ENCODE measurements around the gene HCN4.
"Not testable (repeated sequence)": the region's sequence is repeated elsewhere in the genome, so short reads cannot be mapped to it uniquely, and the experiment has no call there.

Gene HCN4

GRCh38 chr15:73323956-73324355 is 44.8 kb downstream of the HCN4 start:
- no peak for DNase-seq

DNA sequence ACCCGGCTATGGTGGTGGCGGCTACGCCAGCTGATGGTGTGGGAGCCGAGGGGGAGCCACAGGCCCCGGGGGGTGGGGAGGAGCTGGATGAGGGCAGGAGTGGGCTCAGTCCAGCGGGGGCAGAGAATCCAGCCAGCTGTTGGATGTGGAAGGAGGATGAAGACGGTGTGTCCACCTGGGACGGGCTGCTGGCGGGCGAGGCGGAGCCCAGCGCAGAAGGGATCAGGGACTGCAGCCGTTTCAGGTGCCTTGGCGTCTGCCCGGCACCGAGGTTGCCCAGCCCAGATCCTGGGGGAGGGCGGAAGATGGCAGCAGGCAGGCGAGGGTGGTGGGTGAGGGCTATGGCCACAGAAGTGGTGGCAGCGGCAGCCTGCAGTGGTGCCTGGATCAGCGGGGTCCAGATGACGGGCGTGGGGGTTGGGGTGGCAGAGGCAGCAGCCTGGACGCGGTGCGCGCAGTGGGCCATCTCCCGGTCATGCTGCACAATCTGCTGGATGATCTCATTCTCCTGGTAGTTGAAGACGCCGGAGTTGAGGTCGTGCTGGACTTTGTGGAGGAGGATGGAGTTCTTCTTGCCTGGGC is 45.3 kb downstream of the HCN4 start:
- DNase-seq, result no peak

- DNase-seq, result no peak
These were observed 45.9 kb downstream of the HCN4 start for GRCh38 chr15:73322665-73323373.

GRCh38 chr15:73321496-73322450 is 47.0 kb downstream of the HCN4 start:
- DNase-seq, result no peak

- no peak for DNase-seq
These were observed 48.1 kb downstream of the HCN4 start for GRCh38 chr15:73320619-73321180.

GRCh38 chr15:73319460-73320245 is 49.1 kb downstream of the HCN4 start:
- DNase-seq, result no peak

- DNase-seq, result no peak
These were observed 50.1 kb downstream of the HCN4 start for GRCh38 chr15:73318463-73319351.

- DNase-seq, result no peak
These were observed 50.9 kb downstream of the HCN4 start for GRCh38 chr15:73317651-73318462.

DNA sequence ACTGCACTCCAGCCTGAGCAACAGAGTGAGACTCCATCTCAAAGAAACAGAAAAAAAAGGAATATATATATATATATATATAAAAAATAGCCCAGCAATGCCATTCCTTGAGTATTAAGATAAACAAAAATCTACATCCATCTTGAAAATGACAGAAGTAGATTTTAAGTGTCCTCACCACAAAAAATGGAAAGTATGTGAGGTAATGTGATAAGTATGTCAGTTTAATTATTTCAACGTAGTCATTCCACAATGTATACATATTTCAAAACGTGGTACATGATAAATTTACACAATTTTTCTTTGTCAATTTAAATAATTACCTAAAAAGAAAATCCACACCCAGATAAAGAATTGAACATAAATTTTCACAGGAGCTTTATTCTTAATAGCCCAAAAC is 54.9 kb downstream of the HCN4 start:
- no peak for DNase-seq

GRCh38 chr15:73308305-73308704 is 60.5 kb downstream of the HCN4 start:
- no peak for DNase-seq

DNA sequence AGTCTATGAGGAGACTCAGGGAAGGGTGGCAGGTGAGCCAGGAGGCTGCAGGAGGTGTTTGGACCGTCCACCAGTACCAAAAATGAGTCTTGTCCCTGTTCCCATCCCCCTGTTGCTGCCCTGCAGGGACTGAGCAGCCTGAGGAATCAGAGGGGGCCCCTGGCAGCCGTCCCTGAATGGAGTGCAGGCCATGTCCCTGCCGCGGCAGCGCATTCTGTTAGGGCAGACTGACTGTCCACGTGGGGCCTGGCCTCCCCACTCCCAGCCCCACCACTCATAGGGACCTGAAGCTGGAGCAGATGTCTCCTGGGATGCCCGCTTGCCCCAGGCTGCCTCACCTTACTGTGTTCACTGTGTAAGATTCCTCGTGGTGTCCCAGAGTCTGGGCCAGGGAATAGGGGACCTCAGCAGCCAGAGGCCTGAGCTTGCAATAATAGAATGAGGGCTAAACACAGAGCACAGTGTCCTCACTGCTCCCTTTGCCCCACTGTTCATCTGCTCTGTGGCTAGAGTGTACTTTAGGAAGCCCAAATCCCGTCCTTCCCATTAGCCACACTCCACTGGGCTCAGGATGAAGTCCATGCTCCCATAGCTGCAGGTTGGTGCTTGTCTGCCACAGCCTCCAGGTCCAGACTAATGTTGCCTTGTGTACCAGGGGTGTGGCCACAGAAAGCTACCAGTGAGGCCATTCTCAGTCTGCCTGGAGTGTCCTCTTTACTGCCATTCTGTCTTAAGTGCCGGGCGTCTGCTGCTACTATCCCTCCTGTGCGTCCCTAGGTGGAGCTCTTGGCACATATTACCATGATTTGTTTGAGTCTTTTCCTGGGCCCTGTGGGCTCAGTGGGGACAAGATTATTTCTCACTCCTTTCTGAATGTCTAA is 63.2 kb downstream of the HCN4 start:
- DNase-seq, result no peak

DNA sequence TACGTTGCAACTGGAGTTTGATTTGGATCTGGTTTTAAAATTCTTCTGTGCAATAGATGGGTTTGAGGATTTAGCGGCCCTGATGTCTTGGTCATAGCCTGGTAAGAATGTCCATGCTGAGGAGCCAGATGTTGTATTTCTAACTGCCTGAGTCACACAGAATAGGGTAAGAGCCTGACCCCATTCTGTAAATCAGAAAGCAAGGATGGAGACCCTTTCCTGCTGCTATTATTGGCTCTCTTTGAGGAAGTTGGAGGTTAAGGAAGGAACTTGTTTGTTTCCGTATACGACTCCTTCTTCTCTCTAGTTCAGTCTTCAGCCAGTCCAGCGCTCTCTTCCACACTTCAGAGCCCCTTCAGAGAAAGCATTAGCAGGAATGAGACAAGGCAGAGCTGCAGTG is 65.1 kb downstream of the HCN4 start:
- DNase-seq, result no peak

DNA sequence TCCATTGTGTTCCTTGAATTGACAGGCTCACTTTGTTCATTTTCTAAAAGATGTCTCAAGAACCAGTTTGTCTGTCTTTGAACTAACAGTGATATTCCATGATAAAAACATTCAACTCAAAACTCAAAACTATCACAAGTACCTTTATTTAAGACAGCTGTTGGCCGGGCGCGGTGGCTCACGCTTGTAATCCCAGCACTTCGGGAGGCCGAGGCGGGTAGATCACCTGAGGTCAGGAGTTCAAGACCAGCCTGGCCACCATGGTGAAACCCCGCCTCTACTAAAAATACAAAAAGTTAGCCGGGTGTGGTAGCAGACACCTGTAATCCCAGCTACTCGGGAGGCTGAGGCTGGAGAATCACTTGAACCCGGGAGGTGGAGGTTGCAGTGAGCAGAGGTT is 68.5 kb downstream of the HCN4 start:
- not testable (repeated sequence) for DNase-seq

DNA sequence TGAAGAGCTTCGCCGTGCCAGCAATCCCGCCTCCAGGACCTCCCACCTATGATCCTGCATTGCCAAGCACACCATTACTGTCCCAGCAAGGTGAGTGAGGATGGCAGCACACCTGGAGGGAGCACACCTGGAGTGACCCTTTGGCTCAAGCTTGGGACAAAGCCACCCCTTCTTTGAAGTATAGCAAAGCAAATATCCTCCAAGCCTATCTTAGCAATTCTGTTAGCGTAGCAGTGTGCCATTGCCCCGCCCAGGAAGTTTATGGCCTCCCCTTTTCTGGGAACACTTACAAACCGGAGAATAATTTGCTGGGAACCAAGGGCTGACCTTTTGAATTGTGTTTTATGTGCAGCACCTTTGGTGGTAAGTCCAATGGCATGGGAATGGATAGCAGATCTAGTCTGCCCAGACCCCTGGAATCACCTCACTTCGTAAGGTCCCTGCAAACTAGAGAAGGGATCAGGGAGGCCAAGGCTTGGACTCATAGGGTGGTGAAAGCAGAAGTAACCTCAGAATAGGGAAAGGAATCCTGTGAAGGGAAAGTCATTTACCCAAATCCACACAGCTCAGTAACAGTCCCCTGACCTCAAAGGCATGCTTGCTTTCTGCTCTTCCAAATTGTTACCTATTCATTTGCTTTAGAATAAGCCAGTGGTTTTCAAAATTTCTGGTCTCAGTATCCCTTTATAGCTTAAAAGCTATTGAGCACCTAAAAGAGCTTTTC is 70.1 kb downstream of the HCN4 start:
- no peak for DNase-seq

DNA sequence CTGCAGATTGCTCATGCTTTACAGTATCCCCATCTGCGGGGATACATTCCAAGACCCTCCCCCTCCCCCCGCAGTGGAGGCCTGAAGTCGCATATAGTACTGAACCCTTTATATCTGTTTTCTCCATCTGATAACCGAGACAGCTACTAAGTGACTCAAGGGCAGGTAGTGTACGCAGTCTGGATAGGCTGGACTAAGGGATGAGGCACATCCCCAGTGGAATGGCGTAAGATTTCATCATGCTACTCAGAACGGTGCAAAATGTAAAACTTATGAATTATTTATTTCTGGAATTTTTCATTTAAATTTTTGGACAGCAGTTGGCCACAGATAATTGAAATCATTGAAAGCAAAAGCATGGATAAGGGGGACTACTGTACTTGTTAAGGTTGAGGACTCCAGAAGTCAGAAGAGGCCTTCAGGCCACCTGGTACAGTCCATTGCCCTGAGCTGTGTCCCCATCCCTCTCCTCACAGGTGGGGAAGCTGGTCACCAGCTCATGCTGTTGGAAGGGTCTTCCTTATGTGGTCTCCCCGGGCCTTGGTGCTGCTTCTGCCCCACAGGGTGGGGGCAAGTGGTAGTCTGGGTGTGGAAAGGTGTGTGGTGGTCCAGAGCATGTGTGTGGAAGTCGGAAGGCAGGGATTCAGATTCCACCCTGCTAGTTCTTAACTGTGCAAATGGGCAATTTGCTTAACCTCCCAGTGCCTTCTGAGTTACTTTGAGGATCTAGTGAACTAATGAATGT is 72.0 kb downstream of the HCN4 start:
- DNase-seq, result no peak

GRCh38 chr15:73295630-73296286 is 73.0 kb downstream of the HCN4 start:
- no peak for DNase-seq

GRCh38 chr15:73293773-73294172 is 75.0 kb downstream of the HCN4 start:
- no peak for DNase-seq

GRCh38 chr15:73291441-73291840 is 77.3 kb downstream of the HCN4 start:
- no peak for DNase-seq
